HG03571 (cell line): ENCODE measurements around the gene BRSK2.
"Not testable (repeated sequence)": the region's sequence is repeated elsewhere in the genome, so short reads cannot be mapped to it uniquely, and the experiment has no call there.

Experiments
- ATAC-seq: cut with Tn5 transposase; IDR thresholded peaks from one replicate; pipeline ENCODE4 v1.9.1; 2021; ENCODE audit not compliant: unreplicated experiment

Gene BRSK2

GRCh38 chr11:1353383-1354124 is 36.2 kb upstream of the BRSK2 start:
- no peak for ATAC-seq

GRCh38 chr11:1354125-1354938 is 35.4 kb upstream of the BRSK2 start:
- no peak for ATAC-seq

GRCh38 chr11:1356007-1356435 is 33.7 kb upstream of the BRSK2 start:
- ATAC-seq = no peak

DNA sequence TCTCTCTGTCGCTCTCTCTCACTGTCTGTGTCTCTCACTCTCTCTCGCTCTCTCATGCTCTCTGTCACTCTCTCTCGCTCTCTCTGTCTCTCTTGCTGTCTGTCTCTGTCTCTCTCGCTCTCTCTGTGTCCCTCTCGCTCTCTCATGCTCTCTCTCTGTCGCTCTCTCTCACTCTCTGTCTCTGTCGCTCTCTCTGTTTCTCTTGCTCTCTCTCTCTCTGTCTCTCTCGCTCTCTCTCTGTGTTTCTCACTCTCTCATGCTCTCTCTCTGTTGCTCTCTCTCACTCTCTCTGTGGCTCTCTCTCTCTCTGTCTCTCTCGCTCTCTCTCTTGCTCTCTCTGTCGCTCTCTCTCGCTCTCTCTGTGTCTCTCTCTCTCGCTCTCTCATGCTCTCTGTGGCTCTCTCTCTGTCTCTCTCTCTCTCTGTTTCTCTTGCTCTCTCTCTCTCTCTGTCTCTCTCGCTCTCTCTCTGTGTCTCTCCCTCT is 33.2 kb upstream of the BRSK2 start:
- no peak for ATAC-seq

- no peak for ATAC-seq
Measured at GRCh38 chr11:1358286-1358685, 31.4 kb upstream of the BRSK2 start.

DNA sequence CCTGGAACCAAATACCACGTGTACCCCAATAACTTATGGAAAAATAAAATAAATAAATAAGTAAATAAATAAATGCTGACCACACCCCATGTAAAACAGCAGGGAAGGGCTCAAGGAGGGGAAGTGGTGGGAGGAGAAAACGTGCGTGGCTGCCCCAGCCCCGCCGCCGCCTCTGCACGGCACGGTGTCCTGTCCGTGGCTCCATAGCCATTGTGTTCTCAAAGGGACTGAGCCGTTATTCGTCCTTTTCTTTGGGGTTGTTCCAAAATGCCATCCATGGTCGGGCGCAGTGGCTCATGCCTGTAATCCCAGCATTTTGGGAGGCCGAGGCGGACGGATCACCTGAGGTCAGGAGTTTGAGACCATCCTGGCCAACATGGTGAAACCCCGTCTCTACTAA is 30.8 kb upstream of the BRSK2 start:
- ATAC-seq = not testable (repeated sequence)

DNA sequence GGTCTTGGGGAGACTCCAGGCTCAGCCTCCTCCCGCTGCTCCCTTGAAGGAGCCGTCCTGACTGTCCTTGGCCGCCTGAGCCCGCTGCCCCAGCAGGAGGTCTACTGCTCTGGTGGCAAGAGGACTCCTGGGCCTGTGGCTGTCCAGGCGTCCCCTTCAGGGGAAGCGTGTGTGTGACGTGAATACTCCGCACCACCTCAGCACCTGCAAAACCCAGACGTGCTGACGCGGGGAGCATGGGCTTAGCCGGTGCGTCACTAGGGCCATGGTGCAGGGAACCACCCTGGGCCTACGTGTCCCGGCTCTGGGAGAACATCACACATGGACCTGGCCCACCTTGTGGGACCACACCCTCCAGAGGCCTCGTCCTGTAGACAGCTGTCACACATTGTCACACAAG is 30.2 kb upstream of the BRSK2 start:
- no peak for ATAC-seq

DNA sequence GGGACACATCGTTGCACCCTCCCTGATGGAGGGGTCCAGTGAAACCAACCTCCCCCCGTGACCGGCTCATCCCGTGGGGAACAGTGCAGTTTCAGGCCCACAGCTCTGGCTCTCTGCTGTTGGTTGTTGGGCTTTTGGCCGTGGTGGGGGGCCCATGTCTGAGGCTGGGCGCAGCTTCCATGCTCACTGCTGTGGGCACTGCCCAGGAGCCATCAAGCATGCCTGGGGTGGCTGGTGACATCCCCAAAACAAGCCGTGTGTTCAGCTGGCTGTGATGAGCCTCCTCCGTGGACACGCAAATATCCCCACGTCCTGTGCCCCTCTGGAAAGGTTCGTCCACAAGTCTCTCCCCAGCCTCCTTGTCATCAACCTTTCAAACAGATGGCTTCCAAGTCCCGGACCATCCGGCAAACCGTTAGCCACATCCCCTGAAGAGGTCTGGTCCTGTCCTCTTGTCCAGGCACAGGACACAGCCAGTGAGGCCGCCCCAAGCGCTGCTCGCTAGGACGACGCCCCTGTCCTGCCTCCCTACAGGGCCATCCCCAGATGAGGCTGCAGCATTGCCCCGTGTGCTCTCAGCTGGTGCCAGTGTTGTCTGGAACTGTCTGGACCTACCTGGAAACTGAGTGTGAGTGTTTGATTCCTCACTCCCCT is 29.4 kb upstream of the BRSK2 start:
- no peak for ATAC-seq

GRCh38 chr11:1360835-1361357 is 28.8 kb upstream of the BRSK2 start:
- ATAC-seq = no peak

DNA sequence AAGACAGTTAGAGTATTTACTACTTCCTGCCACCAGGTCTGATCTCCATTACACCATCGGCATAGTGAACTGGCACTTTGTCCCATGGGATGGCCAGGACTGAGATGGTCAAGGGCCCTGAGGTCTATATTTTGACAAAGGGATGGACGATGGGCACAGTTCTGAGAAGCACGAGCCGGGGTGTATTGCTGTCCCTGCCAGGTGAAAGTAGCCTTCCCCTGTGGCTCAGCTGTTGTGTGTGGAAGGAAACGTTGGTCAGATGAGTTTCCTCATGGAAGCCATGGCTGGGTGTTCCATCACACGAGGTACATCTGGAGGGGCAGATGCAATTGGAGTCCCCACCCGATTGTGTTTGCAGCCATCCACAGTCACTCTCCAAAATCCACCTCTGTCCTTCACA is 27.9 kb upstream of the BRSK2 start:
- no peak for ATAC-seq

- ATAC-seq = no peak
Measured at GRCh38 chr11:1367721-1368120, 22.0 kb upstream of the BRSK2 start.

DNA sequence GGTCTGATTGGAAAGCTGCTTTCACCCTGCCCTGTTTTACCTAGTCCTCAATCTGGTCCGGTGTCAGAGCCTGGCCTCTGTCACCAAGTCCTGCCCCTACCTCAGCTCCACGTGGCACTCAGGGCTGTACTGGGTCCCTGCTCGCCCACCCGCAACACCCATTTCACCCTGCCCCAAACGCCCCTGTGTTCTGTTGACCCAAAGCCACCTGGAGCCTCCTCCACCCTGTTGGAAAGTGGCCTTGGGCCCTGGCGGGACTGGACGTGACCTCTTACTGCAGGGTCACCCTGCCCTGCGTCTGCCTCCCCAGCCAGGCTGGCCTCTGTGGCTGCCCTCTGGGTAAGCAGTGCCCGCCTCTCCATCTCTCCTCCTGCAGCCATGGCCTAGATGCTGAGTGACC is 21.5 kb upstream of the BRSK2 start:
- no peak for ATAC-seq

- ATAC-seq = no peak
Measured at GRCh38 chr11:1368966-1369365, 20.8 kb upstream of the BRSK2 start.

- no peak for ATAC-seq
Measured at GRCh38 chr11:1369371-1370005, 20.2 kb upstream of the BRSK2 start.

DNA sequence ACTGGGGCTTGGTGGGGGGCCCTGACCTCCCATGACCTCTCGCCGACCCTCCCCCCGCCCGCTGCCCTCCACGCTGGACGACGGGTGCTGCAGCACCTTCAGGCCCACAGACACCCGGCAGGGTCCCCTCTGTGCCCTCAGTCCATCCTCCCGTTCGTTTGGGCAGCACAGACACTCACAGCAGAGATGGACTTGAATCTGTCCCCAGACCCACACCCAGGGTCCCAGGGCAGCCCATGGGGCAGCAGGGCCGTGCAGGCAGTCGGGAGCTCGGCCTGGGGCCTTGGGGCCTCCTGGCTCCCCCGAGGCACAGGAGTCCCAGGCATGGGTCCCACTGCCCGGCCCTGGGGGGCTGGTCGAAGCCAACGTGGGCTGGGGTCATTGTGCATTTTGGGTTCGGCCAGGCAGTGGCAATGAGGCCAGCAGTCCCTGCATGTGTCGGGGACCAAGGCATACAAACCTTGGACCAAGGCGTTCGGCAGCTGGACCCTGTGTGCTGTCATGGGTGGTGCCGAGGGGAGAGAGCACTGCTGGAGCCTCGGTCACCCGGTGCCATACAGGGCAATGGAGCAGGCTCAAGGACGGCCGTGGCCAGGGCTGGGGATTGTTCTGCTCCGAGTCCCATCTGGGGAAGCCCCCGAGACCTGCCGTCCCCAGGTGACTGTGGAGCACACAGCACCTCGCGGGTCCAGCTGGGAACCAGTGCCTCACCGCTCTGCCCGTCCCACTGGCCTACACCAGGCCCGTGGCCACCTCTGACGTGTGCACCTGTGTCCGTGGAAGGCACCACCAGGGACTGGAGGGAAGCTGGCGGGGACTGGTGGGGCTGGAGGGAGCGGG is 19.3 kb upstream of the BRSK2 start:
- ATAC-seq = no peak

DNA sequence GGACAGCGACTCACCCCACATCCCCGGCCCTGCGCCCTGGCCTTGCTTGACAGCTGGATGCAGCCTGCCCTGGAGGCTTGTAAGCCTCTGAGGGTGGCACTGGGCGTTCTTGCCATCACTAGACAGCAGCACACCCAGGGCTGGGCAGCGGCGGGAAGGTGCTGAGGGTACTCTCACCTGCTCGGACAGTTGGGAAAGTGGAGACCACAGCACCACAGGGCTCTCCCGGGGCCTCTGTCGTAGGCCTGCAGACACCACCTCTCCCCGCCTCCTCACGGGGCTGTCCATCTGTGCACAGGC is 18.8 kb upstream of the BRSK2 start:
- ATAC-seq = no peak

DNA sequence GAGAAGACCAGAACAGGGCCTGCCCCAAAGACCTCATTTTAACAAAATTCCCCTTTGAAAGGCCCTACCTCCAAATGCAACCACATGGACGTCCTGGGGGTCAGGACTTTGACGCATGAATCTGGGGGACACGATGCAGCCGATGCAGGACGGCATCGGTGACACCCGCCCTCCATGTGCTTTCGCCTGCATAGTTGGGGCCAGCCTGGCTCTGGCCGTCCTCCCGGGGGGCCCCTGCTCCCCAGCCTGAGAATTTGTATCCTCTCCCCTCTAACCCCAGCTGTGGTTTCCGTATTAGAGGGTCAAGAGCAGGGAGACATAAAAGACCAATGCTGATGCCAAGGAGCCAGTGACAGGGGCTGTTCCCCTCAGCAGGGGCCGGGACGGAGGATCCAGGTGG is 18.4 kb upstream of the BRSK2 start:
- ATAC-seq = no peak

- ATAC-seq = no peak
Measured at GRCh38 chr11:1371836-1372465, 17.8 kb upstream of the BRSK2 start.

GRCh38 chr11:1372660-1373059 is 17.1 kb upstream of the BRSK2 start:
- ATAC-seq = no peak
